ENCODE results near the gene NHEJ1.

NHEJ1 gene

DNA sequence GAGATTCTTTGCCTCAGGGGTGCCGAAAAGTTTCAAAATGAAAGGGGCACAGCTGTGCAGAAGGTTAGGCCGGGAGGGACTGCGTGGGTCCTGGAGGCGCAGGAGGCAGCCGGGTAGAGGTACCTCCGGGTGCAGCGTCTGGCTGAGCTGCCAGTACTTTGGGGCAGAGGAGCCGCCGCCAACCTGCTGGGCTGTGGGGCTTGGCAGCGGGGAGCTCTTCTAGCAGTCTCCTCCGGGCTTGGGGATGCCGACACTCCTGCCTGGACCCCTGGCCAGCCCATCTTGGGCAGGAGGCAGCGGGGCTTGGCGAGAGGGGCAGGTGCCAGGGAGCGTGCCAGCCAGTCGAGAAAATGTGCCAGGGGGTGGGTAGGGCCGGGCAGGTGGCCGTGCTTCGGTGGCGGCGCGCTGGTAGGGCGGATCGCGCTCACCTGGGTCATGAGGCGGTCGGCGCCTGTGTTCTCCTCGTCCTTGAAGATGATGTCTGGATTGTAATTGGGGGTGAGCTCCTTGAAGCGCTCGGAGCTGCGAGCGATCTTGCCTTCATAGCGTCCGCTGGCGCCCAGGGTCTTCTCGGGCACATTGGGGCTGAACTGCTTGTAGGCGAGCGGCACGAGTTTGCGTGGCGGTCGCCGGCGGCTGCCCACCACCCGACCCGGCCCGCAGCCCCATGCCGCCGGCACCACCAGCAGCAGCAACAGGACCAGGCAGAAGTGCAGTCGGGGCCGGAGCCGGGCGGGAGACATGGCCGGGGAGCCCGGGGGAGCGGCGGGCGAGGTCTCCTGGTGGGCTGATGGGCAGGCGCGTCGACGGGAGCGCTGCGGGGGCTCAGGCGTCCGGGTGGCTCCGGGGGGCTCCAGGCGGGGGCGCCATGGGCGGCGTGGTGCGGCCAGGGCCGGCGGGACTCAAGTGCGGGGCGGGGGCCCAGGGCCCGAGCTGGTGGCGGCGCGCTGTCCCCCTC is 100.6 kb downstream of the NHEJ1 start:
- no peak overlapping the region for H3K4me3 ChIP-seq (ENCODE audit: low read depth, low read length)

DNA sequence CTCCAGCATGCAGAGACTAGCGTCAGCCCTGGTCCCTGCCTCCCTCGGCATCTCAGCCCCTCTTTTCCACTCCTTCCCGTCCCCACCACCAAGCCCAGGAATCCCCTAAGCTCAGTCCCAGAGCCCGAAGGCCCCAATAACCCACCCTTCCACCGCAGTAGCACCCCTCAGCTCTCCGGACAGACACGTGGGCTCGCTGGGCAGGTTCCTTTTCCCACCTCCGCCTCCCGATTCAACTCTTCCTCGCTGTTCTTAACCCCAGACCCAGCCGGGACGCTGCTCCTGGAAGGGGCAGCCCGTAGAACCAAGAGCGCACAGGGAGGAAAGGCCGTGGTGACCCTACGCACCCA is 101.3 kb downstream of the NHEJ1 start:
- H3K4me3 ChIP-seq (ENCODE audit: low read depth, low read length), result no peak overlapping the region

DNA sequence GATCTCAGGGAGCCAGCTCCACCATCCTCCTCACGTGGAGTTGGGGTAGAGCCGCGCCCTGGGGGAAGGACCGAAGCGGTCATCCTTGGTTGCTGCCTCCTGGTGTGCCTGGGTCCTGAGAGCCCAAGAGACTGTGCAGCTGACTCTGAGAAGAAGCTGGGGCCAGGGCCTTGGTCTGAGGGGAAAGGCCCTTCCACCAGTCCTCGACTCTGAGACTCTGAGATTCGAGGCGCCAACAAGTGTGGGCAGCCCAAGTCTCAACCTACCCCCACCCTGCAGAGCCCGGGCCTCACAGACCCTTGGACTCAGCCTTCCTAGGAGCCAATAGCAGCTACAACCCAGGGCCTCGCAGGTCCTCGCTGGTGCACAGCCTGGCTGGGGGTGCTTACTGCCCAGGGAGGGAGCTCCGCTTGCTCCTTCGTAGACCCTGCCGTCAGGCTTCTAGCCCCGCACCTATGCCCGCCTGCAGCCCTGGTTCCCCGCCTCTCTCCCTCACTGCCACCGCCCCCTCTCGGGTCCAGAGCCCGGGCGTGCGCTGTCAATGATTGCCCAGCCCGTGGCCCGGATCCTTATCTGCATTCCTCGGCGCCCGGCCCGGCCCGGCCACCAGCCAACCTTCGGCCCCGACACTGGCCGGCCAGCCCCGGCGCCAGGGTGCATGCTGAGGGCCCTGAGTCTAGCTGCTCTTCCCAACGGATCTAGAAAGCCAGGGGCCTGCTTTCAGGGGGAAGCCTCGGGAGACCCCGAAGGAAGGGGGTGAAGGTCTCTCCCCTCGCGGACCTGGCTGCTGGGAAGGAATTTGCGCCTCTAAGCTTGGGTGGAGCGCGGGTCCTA is 101.9 kb downstream of the NHEJ1 start:
- H3K4me3 ChIP-seq (ENCODE audit: low read depth, low read length), result no peak overlapping the region

DNA sequence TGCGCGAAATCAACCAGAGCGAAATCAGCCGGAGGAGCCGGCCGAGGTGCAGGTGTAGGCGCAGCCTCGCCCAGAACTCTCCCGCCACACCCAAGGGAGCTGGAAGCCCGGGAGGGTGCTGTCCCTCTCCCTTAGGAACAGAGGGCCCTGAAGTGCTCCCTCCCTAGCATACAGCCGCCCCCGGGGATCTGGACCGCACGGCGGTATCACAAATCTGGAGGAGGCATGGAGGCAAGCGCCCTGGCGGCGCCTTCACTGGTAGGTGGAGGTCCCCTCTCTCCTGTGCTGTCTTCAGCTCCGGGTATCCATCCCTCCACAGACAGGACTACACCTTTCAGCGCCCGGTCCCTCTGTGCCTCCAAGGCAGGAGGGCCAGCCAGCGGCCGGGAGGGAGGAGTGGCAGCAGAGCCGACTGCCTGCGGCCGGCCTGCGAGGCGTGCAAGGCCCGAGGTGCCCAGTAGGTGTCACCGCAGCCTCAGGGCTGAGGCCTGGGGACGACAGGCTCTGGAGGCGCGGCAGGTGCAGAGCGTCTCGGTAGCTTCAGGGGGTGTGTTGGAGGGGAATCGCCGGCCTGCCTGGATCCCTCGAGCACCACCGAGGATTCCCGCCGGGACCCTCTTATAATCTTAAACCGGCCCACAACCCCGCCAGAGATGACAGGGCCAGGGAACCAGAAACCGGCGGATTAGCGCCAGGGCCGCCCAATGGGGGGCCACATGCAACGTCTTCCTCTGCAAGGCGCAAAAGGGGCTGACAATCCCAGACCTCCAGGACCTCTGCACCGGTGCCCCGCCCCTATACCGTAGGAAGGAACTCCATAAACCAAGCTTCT is 102.7 kb downstream of the NHEJ1 start:
- H3K4me3 ChIP-seq (ENCODE audit: low read depth, low read length), result peak overlapping the region; percentile 8

DNA sequence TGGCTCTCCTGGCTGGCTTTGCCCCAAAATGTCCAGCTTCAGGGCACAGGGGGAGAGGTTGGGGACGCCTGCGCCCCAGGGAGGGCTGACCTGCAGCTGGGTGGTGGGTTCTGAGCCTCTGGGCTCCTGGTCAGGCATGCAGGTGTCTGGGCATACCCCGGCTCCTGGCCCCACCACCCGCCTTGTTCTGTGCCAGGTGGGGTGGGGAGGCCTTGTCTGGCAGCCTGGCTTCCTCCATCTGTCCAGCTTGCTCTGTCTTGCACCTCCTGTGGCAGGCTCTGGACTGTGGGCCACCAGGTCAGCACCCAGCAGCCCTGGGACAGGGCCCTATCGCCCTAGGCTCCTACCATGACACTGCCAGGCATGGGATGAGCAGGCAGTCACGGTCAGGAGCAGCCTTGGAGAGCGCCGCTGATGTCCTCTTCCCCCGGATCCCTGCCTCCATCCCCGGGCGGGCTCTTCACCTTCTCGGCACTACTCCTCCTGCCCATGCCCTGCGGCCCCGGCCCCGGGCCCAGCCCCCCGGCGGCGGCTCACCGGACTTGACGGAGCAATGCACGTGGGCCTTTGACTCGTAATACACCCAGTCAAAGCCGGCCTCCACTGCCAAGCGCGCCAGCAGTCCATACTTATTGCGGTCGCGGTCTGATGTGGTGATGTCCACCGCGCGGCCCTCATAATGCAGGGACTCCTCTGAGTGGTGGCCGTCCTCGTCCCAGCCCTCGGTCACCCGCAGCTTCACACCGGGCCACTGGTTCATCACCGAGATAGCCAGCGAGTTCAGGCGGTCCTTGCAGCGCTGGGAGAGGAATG is 103.5 kb downstream of the NHEJ1 start:
- peak overlapping the region; percentile 8 for H3K4me3 ChIP-seq (ENCODE audit: low read depth, low read length)

DNA sequence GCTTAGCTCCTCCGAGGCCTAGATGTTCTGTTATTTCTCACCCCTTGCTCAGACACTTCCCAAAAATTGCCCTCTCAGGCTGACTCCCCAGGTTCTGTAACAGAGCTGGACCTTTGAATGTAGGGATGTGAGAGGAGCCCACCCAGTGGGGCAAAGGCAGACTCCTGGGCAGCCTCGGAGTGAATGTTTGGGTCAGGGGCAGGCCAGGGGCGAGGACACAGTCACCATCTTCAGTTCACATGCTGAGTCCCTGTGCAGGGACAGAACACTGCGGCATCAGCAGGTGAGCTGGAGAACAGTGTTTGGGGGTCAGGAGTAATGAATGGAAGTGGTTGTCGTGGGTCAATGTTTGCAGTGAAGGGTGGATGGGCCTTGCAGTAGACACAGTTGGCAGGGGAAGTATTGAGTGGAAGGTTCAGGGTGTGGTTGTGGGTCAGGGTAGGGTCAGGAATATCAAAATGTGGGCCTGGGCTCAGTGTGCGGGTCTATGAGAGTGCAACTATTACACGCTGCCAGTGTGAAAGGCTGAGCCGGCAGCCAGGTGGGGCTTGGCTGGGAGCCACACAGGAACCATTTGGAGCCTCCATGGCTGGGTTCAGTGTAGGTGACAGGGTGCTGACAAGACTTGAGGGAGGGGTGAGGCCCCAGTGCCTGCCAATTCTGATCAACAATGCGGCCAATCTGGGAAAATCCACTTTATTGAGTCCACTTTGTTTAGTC is 104.3 kb downstream of the NHEJ1 start:
- no peak overlapping the region for H3K4me3 ChIP-seq (ENCODE audit: low read depth, low read length)

DNA sequence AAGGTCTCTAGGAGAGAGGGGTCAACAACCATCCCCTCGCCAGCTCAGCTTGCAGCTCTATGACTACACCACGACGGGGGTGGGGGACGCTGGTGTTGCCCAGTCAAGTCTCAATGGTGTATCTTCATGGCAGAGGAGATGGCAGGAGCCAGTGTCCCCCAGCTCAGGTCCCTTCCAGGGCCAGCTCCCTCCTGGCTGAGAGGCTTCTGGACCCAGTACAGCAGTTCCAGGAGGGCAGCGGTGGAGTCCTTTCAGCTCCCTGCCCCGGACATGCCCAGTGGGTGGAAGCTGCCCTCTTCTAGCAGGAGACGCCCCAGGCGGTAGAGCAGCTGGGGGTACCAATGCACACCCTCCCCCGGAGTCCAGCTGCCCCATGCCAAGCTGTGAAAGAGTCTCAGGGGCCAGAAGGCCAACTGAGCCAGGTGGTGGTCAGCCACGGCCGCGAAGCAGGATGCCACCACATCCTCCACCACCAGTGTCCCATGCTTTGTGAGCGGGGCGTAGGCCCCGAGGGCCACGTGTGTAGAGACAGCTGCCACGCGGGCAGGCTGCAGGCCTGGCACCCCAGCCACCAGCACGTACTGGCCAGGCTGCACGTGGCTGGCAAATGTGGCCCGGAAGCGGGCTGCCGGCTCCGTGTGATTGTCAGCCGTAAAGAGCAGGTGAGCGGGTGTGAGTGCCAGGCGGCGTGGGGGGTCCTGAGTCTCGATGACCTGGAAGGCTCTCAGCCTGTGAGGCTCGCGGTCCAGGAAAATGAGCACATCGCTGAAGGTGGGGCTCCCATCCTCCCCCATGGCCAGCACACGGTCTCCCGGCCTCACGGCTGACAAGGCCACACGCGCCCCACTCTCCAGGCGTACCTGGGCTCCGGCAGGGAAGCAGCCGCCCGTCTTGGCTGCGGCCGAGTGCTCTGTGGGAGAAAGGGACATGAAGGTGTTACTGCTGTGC is 105.4 kb downstream of the NHEJ1 start:
- no peak overlapping the region for H3K4me3 ChIP-seq (ENCODE audit: low read depth, low read length)

DNA sequence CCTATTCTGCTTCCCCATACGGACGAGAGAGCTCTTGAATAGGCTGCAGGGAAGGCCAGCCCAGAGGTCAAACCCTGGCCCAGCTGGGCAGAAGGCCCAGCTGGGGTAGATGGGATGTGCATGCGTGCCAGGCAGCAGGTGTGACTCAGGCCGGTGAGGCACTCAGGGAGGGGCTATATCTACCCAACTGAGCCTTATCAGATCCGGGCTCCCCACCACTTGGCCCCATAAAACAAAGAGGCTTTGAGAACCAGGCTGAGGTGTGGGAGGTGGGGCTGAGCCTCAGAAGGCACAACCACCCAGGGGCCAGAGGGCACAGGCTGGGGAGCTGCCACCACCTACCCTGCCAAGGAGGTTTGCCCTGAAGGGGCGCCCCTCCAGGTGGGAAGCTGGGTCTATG is 111.3 kb downstream of the NHEJ1 start:
- H3K4me3 ChIP-seq (ENCODE audit: low read depth, low read length), result no peak overlapping the region

DNA sequence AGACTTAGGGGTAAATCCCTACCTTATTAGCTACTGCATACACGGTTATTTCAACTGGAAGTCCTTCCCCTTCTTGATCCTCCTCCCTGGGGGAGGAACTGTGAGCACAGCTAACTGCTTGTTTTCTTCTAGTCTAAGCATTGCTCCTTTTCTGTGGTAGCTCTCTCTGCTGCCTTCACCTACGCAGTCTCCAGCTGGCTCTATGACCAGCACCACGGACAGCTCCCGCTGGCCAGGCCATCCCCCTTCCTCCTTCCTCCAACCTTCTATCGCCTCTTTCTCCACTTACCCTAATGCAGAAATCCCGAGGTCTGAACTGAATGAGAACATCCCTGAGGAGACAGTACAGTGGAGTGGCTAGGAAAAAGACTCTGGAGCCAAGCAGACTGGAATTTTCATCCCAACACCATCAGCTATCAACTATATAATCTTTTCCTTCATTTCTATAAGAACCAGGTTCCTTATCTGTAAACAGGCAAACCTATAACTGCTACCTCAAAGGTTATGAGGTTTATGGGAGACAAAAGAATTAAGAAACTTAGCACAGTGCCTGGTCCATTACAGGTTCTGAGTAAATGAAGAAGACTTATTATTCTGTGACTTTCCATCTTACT is 114.6 kb downstream of the NHEJ1 start:
- no peak overlapping the region for H3K4me3 ChIP-seq (ENCODE audit: low read depth, low read length)

DNA sequence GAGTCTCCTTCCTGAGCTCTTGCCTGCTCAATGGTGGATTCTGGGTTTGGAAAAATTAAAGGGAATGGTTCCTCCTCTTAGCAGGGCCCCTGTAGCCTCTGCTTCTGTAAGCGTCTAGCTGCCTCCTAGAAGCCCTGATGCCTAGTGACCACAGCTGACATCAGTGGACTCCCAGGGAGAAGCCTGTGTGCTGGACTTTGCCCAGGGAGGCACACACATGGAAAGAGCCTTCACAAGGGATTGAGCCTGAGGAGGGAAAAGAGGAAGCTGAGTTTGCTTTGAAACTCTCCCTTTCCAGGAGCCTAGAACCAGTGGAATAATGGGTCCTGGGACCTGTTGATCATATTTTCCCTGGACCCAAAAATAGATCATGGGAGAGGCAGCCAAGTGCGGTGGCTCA is 117.9 kb downstream of the NHEJ1 start:
- H3K4me3 ChIP-seq (ENCODE audit: low read depth, low read length), result no peak overlapping the region

DNA sequence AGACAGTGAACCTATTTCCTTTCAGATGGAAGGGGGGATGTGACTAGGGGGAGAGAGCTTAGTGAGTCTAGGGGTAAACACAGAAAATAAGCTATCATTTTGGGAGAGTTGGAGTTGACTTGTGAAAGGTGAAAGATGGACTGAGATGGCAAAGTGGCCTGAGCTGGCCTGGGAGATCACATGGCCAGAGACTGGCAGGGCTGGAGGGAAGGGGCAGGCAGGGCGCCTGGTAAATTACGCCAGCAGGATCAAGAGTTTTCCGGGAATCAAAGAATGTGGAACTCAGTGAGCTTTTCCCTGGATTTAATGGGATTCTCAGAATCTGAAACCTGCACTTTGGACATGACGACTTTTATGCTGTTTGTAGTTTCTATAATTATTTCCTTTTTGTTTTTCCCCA is 118.5 kb downstream of the NHEJ1 start:
- H3K4me3 ChIP-seq (ENCODE audit: low read depth, low read length), result no peak overlapping the region

DNA sequence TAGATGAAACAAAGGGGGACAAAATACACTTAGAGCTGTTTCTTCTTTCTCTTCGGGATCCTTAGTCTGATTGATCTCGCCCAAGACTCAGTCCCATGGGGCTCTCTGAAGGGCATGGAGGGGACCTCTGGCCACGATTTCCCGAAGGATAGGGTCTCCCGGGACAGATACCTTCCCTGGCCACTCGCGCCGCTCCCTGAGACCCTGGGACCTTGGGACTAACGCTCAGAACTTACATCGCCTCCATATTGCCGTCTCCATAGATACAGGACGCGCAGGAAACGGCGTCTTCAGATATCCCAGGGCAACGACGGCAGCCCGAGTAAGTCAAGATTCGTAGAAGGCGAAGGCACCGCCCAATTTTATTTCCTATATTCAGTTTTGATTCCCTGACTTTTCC is 119.4 kb downstream of the NHEJ1 start, which contains the start of gene CFAP65:
TSS of gene CFAP65 (minus strand) at position 265 of the 400 bp plus-strand sequence. CDS start 2,468 bp downstream, outside the sequence.
- peak within 1 kb of the TSS; percentile 62 for H3K4me3 ChIP-seq (ENCODE audit: low read depth, low read length)

DNA sequence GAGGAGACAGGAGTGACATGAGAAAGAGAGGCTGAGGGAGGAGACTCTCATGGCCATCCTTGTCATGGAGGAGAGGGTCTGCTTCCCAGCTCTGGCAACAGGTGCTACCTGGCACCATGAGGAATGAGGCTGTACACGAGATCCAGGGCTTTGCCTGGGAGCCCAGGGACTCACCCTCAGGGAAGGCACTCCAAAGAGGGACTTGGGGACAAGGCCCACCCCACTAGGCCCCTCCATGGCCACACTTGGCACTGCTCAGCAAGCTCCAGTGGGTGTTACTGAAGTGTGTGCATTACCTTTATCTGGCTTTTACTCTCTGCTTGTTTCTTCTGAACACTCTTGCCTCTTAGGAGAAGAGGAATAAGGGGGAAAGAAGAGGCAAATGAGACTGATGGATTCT is 122.0 kb downstream of the NHEJ1 start:
- no peak overlapping the region for H3K4me3 ChIP-seq (ENCODE audit: low read depth, low read length)

DNA sequence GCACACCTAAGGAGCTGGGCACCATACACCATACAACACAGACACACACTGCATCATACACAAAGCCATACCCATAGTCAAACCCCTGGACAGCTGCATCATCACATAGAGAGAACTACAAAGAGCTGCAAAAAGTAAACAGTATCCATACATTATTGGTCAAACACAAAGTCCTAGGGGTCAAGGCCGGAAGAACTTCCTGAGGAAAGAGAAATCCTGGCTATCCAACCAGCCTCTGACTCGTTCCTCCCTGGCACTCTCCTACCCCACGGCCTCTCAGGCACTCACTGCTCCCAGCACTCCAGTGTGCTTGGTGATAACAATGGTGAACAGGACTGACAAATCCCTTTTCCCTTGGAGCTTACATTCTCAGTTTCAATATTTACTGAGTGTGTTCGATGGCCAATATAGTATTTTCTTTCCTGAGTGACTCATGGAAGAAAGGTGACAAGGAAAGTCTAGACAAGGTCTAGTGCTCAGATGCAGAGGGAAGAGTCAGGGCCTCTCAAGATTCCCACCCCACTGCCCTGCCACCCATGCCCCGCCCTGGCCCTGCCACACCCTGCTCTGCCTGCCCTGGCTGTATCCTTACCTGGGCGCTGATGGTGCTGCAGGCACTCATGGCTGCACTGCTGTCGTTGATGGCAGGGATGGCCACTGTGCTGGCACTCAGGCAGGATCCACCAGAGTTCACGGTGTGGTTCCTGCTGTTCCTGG is 122.7 kb downstream of the NHEJ1 start:
- no peak overlapping the region for H3K4me3 ChIP-seq (ENCODE audit: low read depth, low read length)

DNA sequence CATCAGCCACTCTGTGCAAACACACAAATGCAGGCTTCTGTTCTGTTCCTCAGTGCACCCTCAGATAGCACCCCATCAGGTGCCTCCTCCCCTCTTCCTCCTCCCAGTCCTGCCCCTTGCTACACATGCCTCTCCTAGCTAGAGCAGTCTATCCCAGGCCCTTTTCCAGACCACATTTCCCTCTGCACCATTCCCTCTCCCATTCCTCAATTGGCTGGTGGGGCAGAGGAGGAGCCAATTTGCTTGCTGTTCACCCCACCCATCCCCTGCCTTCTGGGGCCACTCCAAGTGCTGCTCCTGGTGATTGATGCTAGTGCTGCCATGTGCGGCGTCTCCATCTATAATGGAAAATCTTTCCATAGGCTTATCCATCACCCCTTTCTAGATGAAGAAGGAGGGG is 124.7 kb downstream of the NHEJ1 start:
- no peak overlapping the region for H3K4me3 ChIP-seq (ENCODE audit: low read depth, low read length)

DNA sequence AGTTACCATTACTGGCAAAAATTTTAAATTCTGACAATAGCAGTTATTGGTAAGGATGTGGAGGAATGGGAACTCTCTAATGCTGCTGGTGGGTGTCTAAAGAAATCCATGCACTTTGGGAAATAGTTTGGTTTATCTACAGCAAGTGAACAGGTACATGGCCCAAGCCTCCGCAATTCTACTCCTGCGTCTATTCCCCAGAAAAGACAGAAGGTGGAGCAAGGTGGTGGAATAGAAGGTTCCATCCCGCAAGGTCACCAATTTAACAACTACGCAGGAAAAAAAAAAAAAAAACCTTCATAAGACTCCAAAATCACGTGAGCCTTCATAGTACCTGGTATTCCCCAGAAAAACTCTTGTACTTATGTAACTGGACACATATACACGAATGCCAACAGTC is 125.8 kb downstream of the NHEJ1 start:
- H3K4me3 ChIP-seq (ENCODE audit: low read depth, low read length), result no peak overlapping the region

DNA sequence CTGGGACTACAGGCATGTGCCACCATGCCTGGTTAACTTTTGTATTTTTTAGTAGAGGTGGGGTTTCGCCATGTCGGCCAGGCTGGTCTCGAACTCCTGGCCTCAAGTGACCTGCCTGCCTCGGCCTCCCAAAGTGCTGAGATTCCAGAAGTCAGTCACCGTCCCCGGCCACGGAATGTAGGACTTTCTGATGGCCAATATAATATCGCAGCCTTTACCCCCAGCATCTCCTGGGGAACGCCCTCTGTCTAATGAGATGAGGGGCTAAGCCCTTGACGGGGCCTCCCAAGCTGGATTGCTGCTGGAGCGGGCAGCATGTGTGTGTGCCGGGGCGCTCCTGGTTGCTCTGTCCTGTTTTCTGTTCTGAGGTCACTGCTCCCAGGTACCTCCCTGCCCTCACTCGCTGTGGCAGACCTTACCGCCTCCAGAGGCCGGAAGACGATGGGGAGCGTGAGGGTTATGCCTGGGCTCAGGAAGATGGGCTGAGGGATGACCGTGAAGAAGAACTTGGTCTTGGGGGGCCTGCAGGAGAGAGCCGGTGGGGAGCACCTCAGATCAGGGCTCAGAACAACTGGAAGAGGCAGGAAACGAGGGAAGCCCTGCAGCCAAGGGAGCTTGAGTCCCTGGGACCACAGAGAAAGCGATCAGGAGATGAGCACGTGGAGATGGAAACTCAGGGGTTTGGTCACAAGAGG is 128.4 kb downstream of the NHEJ1 start:
- no peak overlapping the region for H3K4me3 ChIP-seq (ENCODE audit: low read depth, low read length)

Measured in iPS-11a (cell line).